A673 (cell line): ENCODE measurements around the gene DCHS1.

Experiments used
- EZH2 ChIP-seq: fragments of 200-600 bp; sonication (generic); IDR thresholded peaks from 2 replicates; pipeline ENCODE4 v1.6.1; 2017; ENCODE audit warnings: borderline replicate concordance, low read depth, mild to moderate bottlenecking, mixed read lengths, antibody characterized with exemption, low read length; ENCODE audit not compliant: poor library complexity, severe bottlenecking
- TF ChIP-seq, protein P1 (sequence below): fragments of 300-800, 200-600 bp; sonication (generic); conservative IDR thresholded peaks from 2 replicates; pipeline ENCODE4 v1.5.1; 2017; ENCODE audit warnings: low read depth, mild to moderate bottlenecking, antibody characterized with exemption, low read length, moderate library complexity, mixed read lengths

DNA sequence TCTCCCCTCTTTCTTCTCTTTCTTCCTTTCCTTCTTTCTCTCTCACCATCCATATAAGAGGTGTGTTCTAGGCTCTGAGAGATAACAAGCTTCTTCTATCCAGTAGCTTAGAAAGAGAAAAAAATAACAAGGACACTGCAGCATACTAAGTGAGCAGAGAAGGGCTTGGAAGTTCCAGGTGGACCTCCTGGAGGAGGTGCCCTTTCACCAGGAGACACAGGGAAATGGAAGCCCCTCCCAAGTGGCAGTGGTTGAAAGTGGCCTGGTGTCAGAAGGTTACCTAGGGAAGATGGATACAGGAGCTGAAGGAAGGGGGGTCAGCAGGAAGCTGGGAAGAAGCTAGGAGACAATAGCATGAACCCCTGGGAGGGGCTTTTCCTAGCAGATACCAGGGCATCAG lies 5.5 kb downstream of the DCHS1 start:
- TF ChIP-seq, protein P1, sequence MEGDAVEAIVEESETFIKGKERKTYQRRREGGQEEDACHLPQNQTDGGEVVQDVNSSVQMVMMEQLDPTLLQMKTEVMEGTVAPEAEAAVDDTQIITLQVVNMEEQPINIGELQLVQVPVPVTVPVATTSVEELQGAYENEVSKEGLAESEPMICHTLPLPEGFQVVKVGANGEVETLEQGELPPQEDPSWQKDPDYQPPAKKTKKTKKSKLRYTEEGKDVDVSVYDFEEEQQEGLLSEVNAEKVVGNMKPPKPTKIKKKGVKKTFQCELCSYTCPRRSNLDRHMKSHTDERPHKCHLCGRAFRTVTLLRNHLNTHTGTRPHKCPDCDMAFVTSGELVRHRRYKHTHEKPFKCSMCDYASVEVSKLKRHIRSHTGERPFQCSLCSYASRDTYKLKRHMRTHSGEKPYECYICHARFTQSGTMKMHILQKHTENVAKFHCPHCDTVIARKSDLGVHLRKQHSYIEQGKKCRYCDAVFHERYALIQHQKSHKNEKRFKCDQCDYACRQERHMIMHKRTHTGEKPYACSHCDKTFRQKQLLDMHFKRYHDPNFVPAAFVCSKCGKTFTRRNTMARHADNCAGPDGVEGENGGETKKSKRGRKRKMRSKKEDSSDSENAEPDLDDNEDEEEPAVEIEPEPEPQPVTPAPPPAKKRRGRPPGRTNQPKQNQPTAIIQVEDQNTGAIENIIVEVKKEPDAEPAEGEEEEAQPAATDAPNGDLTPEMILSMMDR, result no peak
- no peak for TF ChIP-seq EZH2
